ENCODE data around the gene GP1BB.

GP1BB gene

GRCh38 chr22:19749876-19750275 is 26.5 kb downstream of the GP1BB start:
- no peak overlapping the region for H3K4me3 ChIP-seq (ENCODE audit: low read depth, low read length)
- no peak for DNase-seq (ENCODE audit: low read depth)
- TF ChIP-seq, protein P1, sequence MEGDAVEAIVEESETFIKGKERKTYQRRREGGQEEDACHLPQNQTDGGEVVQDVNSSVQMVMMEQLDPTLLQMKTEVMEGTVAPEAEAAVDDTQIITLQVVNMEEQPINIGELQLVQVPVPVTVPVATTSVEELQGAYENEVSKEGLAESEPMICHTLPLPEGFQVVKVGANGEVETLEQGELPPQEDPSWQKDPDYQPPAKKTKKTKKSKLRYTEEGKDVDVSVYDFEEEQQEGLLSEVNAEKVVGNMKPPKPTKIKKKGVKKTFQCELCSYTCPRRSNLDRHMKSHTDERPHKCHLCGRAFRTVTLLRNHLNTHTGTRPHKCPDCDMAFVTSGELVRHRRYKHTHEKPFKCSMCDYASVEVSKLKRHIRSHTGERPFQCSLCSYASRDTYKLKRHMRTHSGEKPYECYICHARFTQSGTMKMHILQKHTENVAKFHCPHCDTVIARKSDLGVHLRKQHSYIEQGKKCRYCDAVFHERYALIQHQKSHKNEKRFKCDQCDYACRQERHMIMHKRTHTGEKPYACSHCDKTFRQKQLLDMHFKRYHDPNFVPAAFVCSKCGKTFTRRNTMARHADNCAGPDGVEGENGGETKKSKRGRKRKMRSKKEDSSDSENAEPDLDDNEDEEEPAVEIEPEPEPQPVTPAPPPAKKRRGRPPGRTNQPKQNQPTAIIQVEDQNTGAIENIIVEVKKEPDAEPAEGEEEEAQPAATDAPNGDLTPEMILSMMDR (IDR thresholded peaks at IDR 0.05; ENCODE audit: insufficient read depth, low read depth, low read length, missing control alignments) = no peak

- no peak overlapping the region for H3K4me3 ChIP-seq (ENCODE audit: low read depth, low read length)
- DNase-seq (ENCODE audit: low read depth) = no peak
- TF ChIP-seq, protein P1 (IDR thresholded peaks at IDR 0.05; ENCODE audit: insufficient read depth, low read depth, low read length, missing control alignments) = no peak
Observed at GRCh38 chr22:19750507-19751490, 27.5 kb downstream of the GP1BB start.

- TF ChIP-seq, protein P1 (IDR thresholded peaks at IDR 0.05; ENCODE audit: insufficient read depth, low read depth, low read length, missing control alignments) = no peak
- DNase-seq (ENCODE audit: low read depth) = no peak
- no peak overlapping the region for H3K4me3 ChIP-seq (ENCODE audit: low read depth, low read length)
Observed at GRCh38 chr22:19751497-19752245, 28.3 kb downstream of the GP1BB start.

GRCh38 chr22:19753090-19753842 is 29.9 kb downstream of the GP1BB start:
- no peak overlapping the region for H3K4me3 ChIP-seq (ENCODE audit: low read depth, low read length)
- TF ChIP-seq, protein P1 (IDR thresholded peaks at IDR 0.05; ENCODE audit: insufficient read depth, low read depth, low read length, missing control alignments) = no peak
- no peak for DNase-seq (ENCODE audit: low read depth)

DNA sequence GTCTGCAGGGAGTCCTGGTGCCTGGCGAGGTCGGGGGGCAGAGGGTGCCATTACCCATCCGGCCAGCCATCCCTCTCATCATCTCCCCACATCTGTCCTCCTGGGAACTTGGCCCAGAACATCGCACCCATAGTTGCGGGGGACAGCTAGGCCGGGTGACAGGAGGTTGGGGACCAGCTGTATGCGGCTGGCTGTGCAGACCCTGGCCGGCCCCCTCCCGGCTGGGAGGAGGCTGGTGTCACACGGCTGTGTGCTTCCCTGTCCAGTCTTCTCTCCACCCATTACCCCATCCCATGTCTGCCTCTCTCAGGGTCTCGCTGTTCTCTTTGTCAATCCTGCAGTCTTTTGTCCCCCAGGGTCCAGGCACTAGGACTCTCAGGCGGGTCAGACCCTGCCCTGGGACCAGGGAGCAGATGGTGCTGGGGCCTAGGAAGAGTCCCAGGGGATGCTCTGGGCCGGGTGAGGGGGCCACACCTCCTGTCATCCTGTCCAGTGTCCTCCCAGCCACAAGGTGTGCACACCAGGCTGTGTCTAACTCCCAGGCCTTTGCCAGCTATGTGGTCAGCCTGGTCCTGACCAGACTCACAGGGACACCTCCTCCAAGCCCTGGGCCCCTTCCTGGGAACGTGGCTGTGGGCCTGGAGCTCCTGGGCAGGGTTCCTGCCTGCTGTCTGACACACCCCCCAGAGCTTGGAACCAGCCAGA is 30.8 kb downstream of the GP1BB start:
- TF ChIP-seq, protein P1 (IDR thresholded peaks at IDR 0.05; ENCODE audit: insufficient read depth, low read depth, low read length, missing control alignments) = no peak

GRCh38 chr22:19754701-19755144 is 31.4 kb downstream of the GP1BB start:
- H3K4me3 ChIP-seq (ENCODE audit: low read depth, low read length) = no peak overlapping the region
- DNase-seq (ENCODE audit: low read depth) = no peak
- TF ChIP-seq, protein P1 (IDR thresholded peaks at IDR 0.05; ENCODE audit: insufficient read depth, low read depth, low read length, missing control alignments) = no peak

More for the DNA sequence above, 30.8 kb downstream of the GP1BB start:
- DNase-seq (ENCODE audit: low read depth) = no peak
- no peak overlapping the region for H3K4me3 ChIP-seq (ENCODE audit: low read depth, low read length)
